SHP77 treated with DMSO at 0.1 percent for 48 hours (cell line): ENCODE measurements around the gene ICOSLG.
"Not testable (repeated sequence)": the region's sequence is repeated elsewhere in the genome, so short reads cannot be mapped to it uniquely, and the experiment has no call there.

Experiments
- DNase-seq: peaks from one replicate; lab custom pipeline; 2025; lab: John Stamatoyannopoulos, UW

Gene ICOSLG

GRCh38 chr21:44265734-44266270, 25.1 kb upstream of the ICOSLG start:
- DNase-seq = no peak

- DNase-seq = no peak
These were observed 23.0 kb upstream of the ICOSLG start for GRCh38 chr21:44263768-44264167.

GRCh38 chr21:44263221-44263760, 22.5 kb upstream of the ICOSLG start:
- no peak for DNase-seq

GRCh38 chr21:44262338-44263056, 21.8 kb upstream of the ICOSLG start:
- no peak for DNase-seq

GRCh38 chr21:44261675-44262295, 21.0 kb upstream of the ICOSLG start, which contains the start of gene DNMT3L:
TSS of gene DNMT3L (minus strand) at chr21:44261897. CDS start at chr21:44261259, 638 bp downstream.
- no peak for DNase-seq

- DNase-seq = no peak
These were observed 20.3 kb upstream of the ICOSLG start for GRCh38 chr21:44260791-44261631.

GRCh38 chr21:44260066-44260465, 19.3 kb upstream of the ICOSLG start:
- no peak for DNase-seq

GRCh38 chr21:44259082-44259705, 18.5 kb upstream of the ICOSLG start:
- DNase-seq = no peak

- DNase-seq = no peak
These were observed 17.4 kb upstream of the ICOSLG start for GRCh38 chr21:44258056-44258725.

GRCh38 chr21:44255511-44255981, 14.8 kb upstream of the ICOSLG start:
- no peak for DNase-seq

- no peak for DNase-seq
These were observed 13.3 kb upstream of the ICOSLG start for GRCh38 chr21:44253832-44254710.

- not testable (repeated sequence) for DNase-seq
These were observed 8.7 kb upstream of the ICOSLG start for GRCh38 chr21:44249204-44250037.

- DNase-seq = not testable (repeated sequence)
These were observed 7.2 kb upstream of the ICOSLG start for GRCh38 chr21:44247904-44248303.

GRCh38 chr21:44243980-44244379, 3.2 kb upstream of the ICOSLG start:
- DNase-seq = not testable (repeated sequence)

GRCh38 chr21:44241281-44241680, 538 bp upstream of the ICOSLG start:
- not testable (repeated sequence) for DNase-seq

- not testable (repeated sequence) for DNase-seq
These were observed 390 bp downstream of the ICOSLG start for GRCh38 chr21:44240353-44240752.

- not testable (repeated sequence) for DNase-seq
These were observed 11.2 kb downstream of the ICOSLG start for GRCh38 chr21:44229561-44229960.

GRCh38 chr21:44228109-44228508, 12.6 kb downstream of the ICOSLG start:
- DNase-seq = not testable (repeated sequence)

GRCh38 chr21:44227614-44228013, 13.1 kb downstream of the ICOSLG start:
- not testable (repeated sequence) for DNase-seq
